Astrocyte (in vitro differentiated cells and primary cell): Measurements from ENCODE around the gene DNAH11. TPM values are rescaled to one million over a fixed set of nuclear protein-coding genes. Genes with fewer than 3 reads are reported as not detected.

Experiments
- DNase-seq: peaks from one replicate; pipeline ENCODE4 v3.0.0-alpha.2; 2010; ENCODE audit warnings: low read depth
- FAIRE-seq: peaks from 2 replicates; lab custom pipeline; 2011; peaks lifted over from hg19 to GRCh38; lab: Jason Lieb, UNC
- H2AFZ ChIP-seq: 2 replicates; pipeline ENCODE4 v1.6.0; 2012; ENCODE audit warnings: low read depth, low read length, inconsistent platforms
- H3K27ac ChIP-seq: 2 replicates; pipeline ENCODE4 v1.5.1; 2011; ENCODE audit warnings: low read depth, low read length, inconsistent platforms
- H3K27me3 ChIP-seq: 2 replicates; pipeline ENCODE4 v1.6.0; 2011; ENCODE audit warnings: low read length, inconsistent platforms; ENCODE audit not compliant: insufficient read depth
- H3K36me3 ChIP-seq: 2 replicates; pipeline ENCODE4 v1.5.1; 2011; ENCODE audit warnings: low read length, inconsistent platforms; ENCODE audit not compliant: insufficient read depth
- H3K4me1 ChIP-seq: 2 replicates; pipeline ENCODE4 v1.5.1; 2011; ENCODE audit warnings: low read length, inconsistent platforms; ENCODE audit not compliant: insufficient read depth
- H3K4me2 ChIP-seq: 2 replicates; pipeline ENCODE4 v1.6.0; 2012; ENCODE audit warnings: low read length, inconsistent platforms
- H3K4me3 ChIP-seq: 2 replicates; pipeline ENCODE4 v1.5.1; 2011; ENCODE audit warnings: low read depth, mild to moderate bottlenecking, low read length, inconsistent platforms; ENCODE audit not compliant: insufficient read depth
- H3K79me2 ChIP-seq: 2 replicates; pipeline ENCODE4 v1.6.0; 2012; ENCODE audit warnings: mild to moderate bottlenecking, low read length, inconsistent platforms; ENCODE audit not compliant: insufficient read depth
- H3K9ac ChIP-seq: 2 replicates; pipeline ENCODE4 v1.6.0; 2012; ENCODE audit warnings: mild to moderate bottlenecking, low read length, inconsistent platforms
- H3K9me3 ChIP-seq: 2 replicates; pipeline ENCODE4 v1.5.1; 2012; ENCODE audit warnings: low read depth, mild to moderate bottlenecking, low read length, inconsistent platforms; ENCODE audit not compliant: insufficient read depth
- H4K20me1 ChIP-seq: 2 replicates; pipeline ENCODE4 v1.6.0; 2012; ENCODE audit warnings: low read length, inconsistent platforms; ENCODE audit not compliant: insufficient read depth
- H3K27ac Mint-ChIP-seq: one replicate; pipeline ENCODE4 v1.8.0; 2021; ENCODE audit warnings: mild to moderate bottlenecking, mixed read lengths; ENCODE audit not compliant: unreplicated experiment
- H3K27me3 Mint-ChIP-seq: one replicate; pipeline ENCODE4 v1.8.0; 2021; ENCODE audit warnings: low read depth, mixed read lengths; ENCODE audit not compliant: unreplicated experiment
- H3K36me3 Mint-ChIP-seq: one replicate; pipeline ENCODE4 v1.8.0; 2021; ENCODE audit warnings: low read depth, mixed read lengths; ENCODE audit not compliant: unreplicated experiment
- H3K4me1 Mint-ChIP-seq: one replicate; pipeline ENCODE4 v1.8.0; 2021; ENCODE audit warnings: low read depth, mixed read lengths; ENCODE audit not compliant: unreplicated experiment
- H3K4me3 Mint-ChIP-seq: one replicate; pipeline ENCODE4 v1.8.0; 2021; ENCODE audit warnings: mild to moderate bottlenecking, moderate library complexity, mixed read lengths; ENCODE audit not compliant: unreplicated experiment
- H3K9me3 Mint-ChIP-seq: one replicate; pipeline ENCODE4 v1.8.0; 2021; ENCODE audit warnings: mild to moderate bottlenecking, mixed read lengths; ENCODE audit not compliant: unreplicated experiment
- CTCF ChIP-seq: IDR thresholded peaks from 2 replicates; pipeline ENCODE4 v1.5.1; 2011; ENCODE audit warnings: low read depth, mild to moderate bottlenecking, inconsistent platforms, low read length, moderate library complexity; ENCODE audit not compliant: insufficient read depth
- EZH2 ChIP-seq: IDR thresholded peaks from 2 replicates; pipeline ENCODE4 v1.6.1; 2012; ENCODE audit warnings: mild to moderate bottlenecking, low read length, inconsistent platforms; ENCODE audit not compliant: insufficient read depth
- total RNA-seq: library from RNA; stranded (reverse); gene quantifications from 2 replicates; pipeline ENCODE4 v1.2.1, GENCODE V29; 2021

The DNAH11 gene
- total RNA-seq, 1 donor from 2014 or later, result 0.43 TPM

DNA sequence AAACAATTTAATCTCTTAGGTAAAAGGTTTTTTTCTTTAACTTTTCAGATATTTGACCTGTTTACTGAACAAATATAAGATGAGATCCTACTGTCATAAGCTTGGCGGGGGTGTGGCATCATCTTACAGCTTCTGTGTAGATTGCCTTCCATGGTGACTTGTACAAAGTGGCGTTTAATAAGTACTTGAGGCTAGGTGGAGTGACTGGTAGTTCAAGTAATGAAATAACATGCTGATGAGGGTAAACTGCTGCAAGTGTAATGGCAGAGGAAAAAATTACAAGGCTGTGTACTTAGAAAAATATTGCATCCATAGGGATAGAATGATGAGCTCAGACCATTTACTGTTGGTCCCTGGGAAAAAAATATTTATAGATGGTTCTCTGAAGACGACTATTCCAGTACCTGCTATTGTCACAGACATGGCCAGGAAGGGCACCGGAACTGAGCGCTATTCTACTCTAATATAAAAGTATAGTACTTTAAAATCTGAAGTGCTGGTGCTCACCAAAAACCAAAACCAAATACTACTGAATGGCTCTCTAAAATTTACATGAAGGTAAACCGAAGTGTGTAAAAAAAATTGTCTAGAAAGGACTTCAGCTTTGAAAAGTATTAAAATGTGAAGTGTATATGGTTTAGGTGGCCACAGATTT, 42.4 kb downstream of the DNAH11 start:
- Mint-ChIP-seq H3K27me3 (no peaks in the 10 kb centered on the region), H3K4me1 (peaks cover 2% of the 10 kb centered on the region), H3K9me3 (peaks cover 3% of the 10 kb centered on the region), H3K27ac (no peak overlapping the region), H3K4me3 (no peak overlapping the region), H3K36me3 (peaks cover 3% of the 10 kb centered on the region)
- H3K27me3 ChIP-seq, result no peaks in the 10 kb centered on the region
- H3K9ac ChIP-seq, result no peak overlapping the region
- no peak for DNase-seq
- no peak overlapping the region for H2AFZ ChIP-seq
- no peak overlapping the region for H3K4me3 ChIP-seq
- H3K4me1 ChIP-seq, result no peaks in the 10 kb centered on the region
- TF ChIP-seq CTCF, result no peak
- no peak for TF ChIP-seq EZH2
- no peaks in the 10 kb centered on the region for H3K79me2 ChIP-seq
- H4K20me1 ChIP-seq, result no peaks in the 10 kb centered on the region
- H3K4me2 ChIP-seq, result no peak overlapping the region
- H3K27ac ChIP-seq, result no peak overlapping the region
- H3K9me3 ChIP-seq, result no peaks in the 10 kb centered on the region
- no peak for FAIRE-seq
- H3K36me3 ChIP-seq, result no peaks in the 10 kb centered on the region

DNA sequence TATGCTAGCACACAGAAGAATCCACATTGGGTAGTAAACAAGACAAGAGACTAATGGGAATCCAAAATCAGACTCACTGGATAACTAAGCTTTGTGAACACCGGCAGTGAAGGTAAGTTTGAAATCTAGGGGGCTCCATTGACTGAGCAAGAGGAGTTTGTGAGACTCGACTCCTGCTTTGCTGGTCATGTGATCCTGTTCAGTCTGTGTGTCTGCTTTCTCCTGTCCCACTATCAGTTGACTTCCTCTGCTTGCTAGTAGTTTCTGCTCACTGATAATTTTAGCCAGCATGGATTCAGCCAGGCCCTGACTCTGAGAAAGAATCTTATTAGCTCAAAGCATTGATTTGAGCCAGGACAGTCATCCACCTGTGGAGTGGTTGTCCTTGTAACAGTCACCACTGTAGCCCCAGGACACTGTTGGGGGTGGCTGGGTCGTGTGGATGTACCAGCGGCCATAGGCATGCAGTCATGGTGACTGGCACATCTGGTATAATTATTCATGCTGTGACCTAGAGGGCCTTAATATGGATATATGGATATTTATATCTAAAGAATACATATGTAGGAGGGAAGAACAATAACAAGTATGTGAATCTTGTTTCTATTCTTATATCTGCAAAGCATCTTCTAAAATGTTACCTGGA, 44.4 kb downstream of the DNAH11 start:
- Histone ChIP-seq H3K9ac (no peak overlapping the region), H3K27me3 (no peaks in the 10 kb centered on the region), H3K4me1 (no peaks in the 10 kb centered on the region), H2AFZ (no peak overlapping the region), H3K79me2 (no peaks in the 10 kb centered on the region), H4K20me1 (no peaks in the 10 kb centered on the region), H3K36me3 (no peaks in the 10 kb centered on the region), H3K4me2 (no peak overlapping the region), H3K9me3 (no peaks in the 10 kb centered on the region), H3K4me3 (no peak overlapping the region), H3K27ac (no peak overlapping the region)
- no peaks in the 10 kb centered on the region for H3K27me3 Mint-ChIP-seq
- no peak overlapping the region for H3K27ac Mint-ChIP-seq
- TF ChIP-seq CTCF (no peak), EZH2 (no peak)
- H3K36me3 Mint-ChIP-seq, result peaks cover 3% of the 10 kb centered on the region
- no peak for DNase-seq
- H3K4me3 Mint-ChIP-seq, result no peak overlapping the region
- H3K4me1 Mint-ChIP-seq, result no peaks in the 10 kb centered on the region
- no peak for FAIRE-seq
- H3K9me3 Mint-ChIP-seq, result peaks cover 3% of the 10 kb centered on the region

- Histone ChIP-seq H3K36me3 (no peaks in the 10 kb centered on the region), H3K79me2 (no peaks in the 10 kb centered on the region), H3K9me3 (no peaks in the 10 kb centered on the region), H3K27ac (no peak overlapping the region), H3K4me2 (no peak overlapping the region), H3K4me1 (no peaks in the 10 kb centered on the region), H2AFZ (no peak overlapping the region), H4K20me1 (no peaks in the 10 kb centered on the region), H3K27me3 (no peaks in the 10 kb centered on the region), H3K4me3 (no peak overlapping the region), H3K9ac (no peak overlapping the region)
- H3K27me3 Mint-ChIP-seq, result no peaks in the 10 kb centered on the region
- H3K4me1 Mint-ChIP-seq, result no peaks in the 10 kb centered on the region
- no peak for TF ChIP-seq CTCF
- TF ChIP-seq EZH2, result no peak
- no peaks in the 10 kb centered on the region for H3K36me3 Mint-ChIP-seq
- H3K4me3 Mint-ChIP-seq, result no peak overlapping the region
- FAIRE-seq (no peak), DNase-seq (no peak)
- no peak overlapping the region for H3K27ac Mint-ChIP-seq
- H3K9me3 Mint-ChIP-seq, result no peaks in the 10 kb centered on the region
These were observed 54.0 kb downstream of the DNAH11 start for GRCh38 chr7:21596801-21597200.
